Measurements from ENCODE around the gene YWHAG.

DNA sequence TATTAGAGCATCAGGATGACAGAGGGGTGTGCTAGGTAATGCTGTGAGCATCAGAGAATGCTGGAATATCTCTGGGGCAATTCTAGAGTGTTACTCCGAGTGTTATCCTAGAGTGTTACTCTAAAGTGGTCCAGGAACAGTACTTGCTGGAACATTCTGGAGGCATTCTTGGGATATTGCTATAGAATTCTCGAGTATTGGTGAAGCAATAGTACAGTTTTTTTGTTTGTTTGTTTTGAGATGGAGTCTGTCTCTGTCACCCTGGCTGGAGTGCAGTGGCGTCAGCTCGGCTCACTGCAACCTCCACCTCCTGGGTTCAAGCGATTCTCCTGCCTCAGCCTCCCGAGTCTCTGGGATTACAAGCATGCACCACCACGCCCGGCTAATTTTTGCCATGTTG lies 38.1 kb upstream of the YWHAG start:
- TF ChIP-seq, protein P1, sequence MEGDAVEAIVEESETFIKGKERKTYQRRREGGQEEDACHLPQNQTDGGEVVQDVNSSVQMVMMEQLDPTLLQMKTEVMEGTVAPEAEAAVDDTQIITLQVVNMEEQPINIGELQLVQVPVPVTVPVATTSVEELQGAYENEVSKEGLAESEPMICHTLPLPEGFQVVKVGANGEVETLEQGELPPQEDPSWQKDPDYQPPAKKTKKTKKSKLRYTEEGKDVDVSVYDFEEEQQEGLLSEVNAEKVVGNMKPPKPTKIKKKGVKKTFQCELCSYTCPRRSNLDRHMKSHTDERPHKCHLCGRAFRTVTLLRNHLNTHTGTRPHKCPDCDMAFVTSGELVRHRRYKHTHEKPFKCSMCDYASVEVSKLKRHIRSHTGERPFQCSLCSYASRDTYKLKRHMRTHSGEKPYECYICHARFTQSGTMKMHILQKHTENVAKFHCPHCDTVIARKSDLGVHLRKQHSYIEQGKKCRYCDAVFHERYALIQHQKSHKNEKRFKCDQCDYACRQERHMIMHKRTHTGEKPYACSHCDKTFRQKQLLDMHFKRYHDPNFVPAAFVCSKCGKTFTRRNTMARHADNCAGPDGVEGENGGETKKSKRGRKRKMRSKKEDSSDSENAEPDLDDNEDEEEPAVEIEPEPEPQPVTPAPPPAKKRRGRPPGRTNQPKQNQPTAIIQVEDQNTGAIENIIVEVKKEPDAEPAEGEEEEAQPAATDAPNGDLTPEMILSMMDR (IDR thresholded peaks at IDR 0.05; ENCODE audit: low read depth, low read length, poor library complexity, severe bottlenecking), result no peak
- TF ChIP-seq EZH2phosphoT487 (IDR thresholded peaks at IDR 0.05; ENCODE audit: borderline replicate concordance, low read length), result no peak

Measured in DOHH2 (cell line).